GM21447 (cell line): Measurements from ENCODE around the gene RNF167.

ENCODE experiments used
- ATAC-seq: cut with Tn5 transposase; IDR thresholded peaks from one replicate; pipeline ENCODE4 v1.9.1; 2021; ENCODE audit not compliant: unreplicated experiment

The RNF167 gene

DNA sequence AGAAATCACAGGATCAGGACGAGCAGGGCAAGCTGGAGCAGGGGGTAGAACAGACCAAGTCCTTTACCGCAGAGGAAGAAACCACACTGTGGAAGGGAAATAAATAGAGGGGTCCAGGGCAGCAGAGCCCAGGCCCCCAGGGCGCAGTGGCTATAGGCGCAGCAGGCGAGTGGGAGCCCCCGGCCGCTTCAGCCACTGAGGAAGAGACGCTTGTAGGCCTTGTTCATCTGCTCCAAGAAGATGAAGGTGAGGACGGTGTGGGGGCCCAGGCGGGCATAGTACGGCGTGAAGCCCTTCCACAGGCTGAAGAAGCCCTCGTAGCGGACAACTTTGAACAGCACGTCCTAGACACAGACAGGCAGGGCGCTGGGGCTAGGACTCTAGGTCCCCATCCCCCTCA lies 2.5 kb upstream of the RNF167 start:
- ATAC-seq = no peak

DNA sequence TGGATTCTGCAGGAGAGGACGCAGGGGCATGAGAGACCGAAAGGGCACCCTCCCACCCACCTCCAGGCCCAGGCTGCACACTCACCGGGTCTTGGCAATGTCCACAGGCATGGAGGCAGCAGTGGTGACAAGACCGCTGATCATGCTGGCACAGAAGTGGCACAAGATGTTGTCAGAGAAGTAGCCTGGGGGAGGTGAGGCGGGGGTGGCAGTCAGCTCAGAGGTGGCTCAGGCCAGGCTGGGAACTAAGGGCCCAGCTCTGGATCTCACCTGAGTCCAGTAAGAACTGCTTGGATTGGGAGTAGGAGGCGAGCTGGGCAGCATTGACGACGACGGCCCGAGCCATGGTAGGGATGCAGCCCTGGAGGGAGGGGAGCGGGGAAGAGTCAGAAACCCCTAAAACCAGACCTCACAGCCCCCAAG lies 2.0 kb upstream of the RNF167 start:
- no peak for ATAC-seq

DNA sequence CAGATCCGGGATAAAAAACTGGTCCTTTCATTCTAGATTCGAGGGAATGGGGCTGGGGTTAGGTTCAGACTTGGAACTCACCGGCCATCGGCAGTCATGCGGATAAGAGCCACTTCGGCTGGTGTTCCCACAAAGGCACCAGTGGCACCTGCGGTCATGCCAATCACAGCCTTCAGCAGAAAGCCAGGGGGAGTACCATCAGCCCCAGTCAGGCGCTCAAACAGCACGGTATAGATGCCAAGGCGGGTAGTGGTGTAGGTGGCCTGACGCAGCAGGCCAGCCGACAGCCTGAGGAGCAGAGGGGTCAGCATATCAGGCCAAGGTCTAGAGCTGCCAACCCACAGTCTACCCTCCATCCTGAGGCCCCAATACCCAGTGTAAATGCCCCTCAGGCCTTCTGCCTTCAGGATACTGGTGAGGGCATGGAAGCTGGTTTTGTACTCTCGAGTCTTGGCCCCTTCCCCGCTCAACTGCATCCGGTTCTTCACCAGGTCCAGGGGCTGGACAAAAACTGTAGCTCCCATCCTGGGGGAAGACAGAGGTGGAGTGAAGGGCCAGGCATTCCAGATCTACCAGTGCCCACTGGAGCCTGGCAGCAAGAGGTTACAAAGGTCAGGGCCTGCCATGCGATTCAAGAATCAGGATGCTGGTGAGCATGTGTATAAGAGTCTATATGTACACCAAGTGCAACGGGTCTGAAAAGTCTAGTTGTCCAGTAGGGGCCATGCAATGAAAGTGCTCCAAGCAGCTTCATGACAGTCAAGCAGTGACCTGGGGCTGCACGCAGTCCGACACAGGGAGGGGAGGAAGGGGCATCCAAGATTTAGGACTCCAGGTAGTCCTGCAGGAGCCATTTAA lies 1.2 kb upstream of the RNF167 start:
- ATAC-seq = peak; percentile 1

DNA sequence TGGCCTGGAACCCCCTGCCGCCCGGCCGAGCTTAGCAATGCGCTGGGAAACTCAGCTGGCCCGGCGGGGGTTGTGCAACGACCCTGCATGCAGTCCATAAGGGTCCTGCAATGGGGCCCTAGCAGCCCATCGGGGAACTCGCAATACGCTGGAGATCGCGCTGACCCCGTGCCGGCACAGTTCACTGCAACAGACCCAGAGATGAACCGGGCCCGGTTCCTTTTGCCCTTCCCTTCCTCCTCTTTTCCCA lies 597 bp upstream of the RNF167 start:
- peak; percentile 6 for ATAC-seq

DNA sequence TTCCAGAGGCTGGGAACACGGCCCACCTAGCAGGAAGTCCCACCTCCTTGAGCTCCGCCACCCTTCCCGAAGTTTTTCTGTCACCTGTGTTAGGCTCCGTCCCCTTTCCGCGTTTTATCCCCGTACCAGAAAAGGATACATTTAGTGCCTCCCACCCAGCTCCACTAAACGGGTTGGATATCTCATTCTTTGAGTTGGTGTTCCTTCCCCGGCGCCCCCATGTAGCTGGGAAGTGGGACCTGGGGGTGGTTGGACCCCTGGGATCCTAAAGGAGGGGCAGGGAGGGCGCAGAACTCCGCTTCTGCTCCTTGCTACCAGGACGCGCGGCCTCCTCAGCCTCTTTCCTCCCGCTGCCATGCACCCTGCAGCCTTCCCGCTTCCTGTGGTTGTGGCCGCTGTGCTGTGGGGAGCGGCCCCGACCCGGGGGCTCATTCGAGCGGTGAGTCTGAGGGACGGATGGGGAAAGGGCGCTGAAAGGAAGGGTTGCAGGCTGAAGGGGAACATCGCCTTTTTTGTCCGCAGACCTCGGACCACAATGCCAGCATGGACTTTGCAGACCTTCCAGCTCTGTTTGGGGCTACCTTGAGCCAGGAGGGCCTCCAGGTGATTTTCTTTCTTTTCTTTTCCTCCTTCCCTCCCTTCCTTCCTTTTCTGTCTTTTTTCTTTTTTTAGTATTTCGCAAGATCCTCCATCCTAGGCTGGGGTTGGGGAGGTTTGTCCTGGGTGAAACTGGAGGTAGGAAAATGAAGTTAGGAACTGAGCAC lies 669 bp downstream of the RNF167 start:
- peak; percentile 2 for ATAC-seq

DNA sequence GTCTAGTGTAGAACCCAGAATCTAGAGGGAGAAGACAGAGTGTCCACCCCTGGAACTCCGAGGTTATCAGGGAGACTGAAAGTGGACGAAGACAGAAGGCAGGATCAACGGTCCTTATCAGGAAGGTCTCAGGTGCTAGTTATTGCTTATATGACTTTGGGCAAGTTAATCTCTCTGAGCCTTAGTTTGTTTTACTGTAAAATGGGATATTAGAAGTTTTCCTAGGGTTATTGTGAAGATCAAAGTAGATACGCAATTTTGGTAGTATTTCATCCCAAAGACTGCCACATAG lies 1.2 kb downstream of the RNF167 start:
- no peak for ATAC-seq

DNA sequence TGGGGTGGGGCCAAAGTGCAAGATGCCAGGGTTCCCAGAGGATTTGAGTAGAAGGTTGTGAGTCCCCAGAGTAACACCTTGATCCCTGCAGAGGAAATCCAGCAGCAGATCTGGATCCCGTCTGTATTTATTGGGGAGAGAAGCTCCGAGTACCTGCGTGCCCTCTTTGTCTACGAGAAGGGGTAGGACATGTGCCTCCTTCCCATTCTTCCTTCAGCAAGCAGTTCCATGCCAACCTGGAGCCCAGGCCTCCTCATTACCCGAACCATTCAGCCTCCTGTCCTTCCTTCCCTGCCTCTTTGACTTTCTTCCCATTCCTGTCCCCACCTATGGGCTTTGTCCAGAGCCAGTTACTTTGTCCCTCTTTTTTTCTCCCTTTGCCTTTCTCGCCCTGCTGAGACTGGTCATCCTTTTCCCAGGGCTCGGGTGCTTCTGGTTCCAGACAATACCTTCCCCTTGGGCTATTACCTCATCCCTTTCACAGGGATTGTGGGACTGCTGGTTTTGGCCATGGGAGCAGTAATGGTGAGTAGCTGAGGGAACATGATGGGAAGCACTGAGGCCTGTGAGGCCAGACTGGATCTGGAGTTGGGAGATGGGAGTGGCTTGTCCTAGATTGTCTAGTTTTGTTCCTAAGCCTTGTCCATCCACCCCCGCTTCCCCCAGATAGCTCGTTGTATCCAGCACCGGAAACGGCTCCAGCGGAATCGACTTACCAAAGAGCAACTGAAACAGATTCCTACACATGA lies 2.9 kb downstream of the RNF167 start:
- ATAC-seq = no peak

DNA sequence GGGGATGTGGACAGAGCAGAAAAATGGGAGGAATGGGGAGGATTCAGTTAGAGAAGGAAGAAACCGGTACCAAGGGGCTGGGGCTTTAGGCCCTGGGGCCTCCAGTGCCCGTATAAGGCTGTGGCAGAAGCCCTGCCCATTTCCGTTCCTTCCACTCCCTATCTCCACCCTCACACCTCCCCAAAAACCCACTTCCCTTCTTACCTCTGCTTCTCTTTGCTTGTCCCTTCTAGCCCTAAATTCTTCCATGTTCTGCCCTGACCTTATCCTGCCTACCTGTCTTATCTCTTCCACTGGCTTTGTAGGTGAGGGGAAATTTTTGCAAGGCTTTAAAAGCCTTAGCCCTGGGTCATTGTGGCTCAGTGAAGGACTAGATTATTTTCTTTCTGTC lies 4.1 kb downstream of the RNF167 start:
- ATAC-seq = no peak

DNA sequence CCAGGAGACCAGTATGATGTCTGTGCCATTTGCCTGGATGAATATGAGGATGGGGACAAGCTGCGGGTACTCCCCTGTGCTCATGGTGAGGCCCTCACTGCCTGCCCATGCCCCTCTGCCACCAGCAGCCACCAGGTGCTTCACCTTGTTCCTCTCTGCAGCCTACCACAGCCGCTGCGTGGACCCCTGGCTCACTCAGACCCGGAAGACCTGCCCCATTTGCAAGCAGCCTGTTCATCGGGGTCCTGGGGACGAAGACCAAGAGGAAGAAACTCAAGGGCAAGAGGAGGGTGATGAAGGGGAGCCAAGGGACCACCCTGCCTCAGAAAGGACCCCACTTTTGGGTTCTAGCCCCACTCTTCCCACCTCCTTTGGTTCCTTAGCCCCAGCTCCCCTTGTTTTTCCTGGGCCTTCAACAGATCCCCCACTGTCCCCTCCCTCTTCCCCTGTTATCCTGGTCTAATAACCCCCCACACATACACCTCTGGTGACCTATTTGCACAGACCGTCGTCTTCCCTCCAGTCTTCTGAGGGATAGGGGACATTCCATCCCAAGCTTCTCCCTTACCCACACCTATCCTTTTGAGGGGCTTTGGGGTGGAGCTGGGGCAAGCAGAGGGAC lies 4.6 kb downstream of the RNF167 start:
- no peak for ATAC-seq

DNA sequence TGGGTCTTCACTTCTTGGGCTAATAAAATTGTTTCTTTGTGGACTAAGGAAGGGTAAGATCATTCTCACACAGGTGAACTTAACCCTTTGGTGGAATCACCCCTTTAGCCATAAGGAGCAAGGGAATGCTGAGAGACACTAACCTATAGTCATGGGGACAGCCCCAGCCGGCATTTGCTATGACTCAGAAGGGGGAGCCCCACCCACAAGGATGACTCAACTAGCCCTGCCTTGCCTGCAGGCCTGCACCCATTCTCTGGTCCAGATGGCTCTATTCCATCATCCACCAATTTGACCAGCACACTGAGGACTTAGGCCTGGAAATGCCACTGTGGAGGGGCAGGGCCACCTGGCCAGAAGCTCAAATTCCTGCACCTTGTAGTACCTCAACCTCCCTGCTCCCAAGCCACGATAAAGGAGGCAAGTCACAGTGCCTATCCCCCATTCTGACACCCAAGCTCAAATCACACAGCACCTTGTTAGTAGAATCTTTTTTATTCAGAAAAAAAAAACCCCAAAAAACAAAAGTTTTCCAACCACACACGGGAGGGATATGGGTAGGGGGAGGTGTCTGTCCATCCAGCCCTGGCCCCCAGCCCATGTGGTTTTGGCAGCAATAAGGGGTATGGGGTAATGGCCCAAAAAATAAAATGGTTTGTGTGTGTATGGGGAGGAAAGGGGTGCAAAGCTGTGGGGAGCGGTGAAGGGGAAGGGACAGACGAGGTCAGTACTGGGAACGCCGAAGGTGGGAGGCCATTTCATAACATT lies 5.3 kb downstream of the RNF167 start:
- no peak for ATAC-seq

DNA sequence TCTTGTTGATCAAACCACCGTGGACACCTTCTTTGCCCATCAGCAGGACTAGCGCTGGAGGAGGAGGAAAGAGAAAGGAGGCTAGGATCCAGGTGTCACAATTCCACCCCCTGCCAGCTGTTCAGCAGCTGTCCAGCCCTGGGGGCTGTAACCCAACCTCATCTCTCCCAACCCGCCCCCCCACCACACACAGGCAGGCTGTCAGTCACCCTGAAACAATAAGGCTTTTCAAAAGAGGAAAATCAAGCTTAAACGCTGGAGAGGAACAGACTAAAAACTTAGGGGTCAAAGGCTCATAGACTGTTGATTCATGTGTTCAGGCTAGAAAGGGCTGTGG lies 5.8 kb downstream of the RNF167 start:
- no peak for ATAC-seq

DNA sequence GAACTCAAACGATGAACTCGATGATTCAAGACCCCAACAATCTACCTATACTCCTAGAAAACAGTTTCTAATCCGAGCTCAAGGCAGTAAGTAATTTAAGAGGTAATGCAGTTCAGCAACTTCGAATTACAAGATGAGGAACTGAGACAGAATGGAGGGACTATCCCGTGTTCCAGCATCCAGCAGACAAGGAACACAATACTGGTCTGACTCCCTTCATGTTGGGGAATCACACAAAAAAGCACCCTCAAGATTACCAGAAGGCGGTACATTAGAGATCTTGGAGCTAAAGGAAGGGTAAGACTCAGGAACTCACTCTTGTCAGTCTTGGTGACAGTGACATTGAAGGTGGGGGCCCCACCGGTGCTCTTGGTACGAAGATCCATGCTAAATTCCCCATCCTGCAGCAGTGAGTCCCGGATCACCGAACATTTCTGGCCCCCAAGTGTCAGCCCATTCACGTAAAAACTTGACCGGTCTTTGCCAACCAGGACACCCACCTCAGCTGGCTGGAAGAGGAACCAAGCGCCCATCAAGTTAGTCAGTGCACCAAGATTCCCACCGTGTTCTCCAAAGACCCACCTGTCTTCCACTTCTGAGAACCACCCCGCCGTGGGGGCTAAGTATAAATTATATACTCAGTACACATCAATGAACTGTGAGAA lies 6.4 kb downstream of the RNF167 start:
- no peak for ATAC-seq

DNA sequence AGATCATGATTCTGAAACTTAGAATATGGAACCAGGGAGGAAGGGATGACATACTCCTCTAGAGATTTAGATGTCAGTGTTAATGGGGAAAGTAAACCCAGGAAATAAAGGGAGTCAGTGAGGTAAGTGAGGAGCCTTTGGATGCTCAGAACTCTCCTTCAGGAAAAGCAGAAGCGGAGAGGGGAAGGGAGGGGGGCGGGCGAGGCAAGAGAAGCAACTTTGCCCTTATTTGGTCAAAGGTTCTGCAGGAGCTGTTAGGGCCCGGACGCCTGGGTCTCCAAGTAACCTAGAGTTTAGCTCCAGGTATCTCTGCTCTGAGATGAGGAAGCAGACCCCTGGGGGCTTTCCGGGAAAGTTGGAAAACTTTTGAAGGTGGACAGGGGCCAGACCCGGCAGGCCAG lies 6.9 kb downstream of the RNF167 start:
- ATAC-seq = no peak

DNA sequence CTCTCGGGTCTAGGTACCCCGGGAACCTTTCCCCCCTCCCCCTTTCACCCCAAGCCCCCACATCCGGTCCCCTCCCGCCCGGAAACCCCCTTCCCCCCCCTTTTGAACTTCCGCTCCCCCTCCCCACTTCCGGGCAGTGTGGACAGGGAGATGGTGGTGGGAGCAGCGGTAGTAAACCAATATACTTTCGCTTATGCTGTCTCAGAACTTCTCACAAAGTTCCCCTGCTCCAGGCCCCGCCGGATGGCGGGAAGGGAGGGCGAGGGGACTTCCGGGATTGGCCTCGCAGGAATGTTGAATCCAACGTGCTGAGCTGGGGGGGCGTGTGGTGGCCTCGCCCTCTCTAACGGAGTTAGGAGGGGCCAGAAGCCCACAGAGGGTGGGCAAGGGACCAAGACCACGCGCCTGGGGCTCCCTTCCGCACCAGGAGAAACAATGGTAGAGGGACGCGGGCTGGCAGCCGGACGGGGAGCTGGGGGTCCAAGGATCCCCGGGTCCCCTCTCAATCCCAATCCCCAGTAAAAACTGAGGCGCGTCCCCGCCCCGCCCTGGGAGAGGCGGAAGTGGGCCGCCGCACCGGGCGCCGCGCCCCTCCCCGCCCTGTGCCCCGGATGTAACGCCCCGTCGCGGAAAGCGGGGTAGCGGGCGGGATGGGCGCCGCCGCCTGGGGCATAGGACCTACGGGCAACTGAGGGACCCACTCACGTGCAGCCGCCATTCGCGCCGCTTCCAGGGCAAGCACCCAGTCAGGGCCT lies 7.5 kb downstream of the RNF167 start:
- ATAC-seq = no peak

DNA sequence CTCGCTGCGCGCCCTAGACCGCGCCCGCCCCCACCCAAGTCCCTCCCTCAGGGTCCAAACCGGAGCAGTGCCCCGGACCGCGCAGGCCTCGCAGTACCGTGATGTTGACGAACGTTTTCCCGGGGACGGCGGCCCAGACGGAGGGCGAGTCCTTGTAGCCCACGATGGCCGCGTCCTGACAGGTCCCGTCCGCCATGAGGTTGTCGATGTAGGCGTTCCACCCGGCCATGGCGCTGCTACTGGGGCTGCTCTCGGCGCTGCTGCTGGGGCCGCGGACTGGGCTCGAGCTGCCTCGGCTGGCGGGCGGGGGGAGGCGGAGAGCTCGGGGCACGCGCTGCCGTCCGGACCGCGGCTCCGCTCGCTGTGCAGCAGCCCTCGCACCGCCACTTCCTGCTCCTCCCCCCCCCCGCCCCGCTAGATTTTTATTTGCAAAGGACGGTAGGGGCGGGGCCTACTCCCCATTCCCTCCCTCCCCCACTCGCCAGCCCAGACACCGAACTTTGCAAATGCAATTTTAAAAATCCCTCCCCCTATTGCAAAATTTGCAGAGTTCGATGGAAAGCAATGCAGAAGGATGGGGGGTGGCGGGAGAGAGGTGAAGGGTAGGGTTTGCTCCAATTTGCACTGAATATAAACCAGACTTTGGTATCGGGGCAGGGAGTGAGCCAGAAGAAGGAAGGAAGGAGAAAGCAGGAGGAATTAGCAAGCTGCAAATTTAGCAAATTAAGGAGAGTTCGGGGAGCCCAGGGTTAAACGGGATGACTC lies 8.3 kb downstream of the RNF167 start, which contains the start of gene PFN1:
PFN1 (minus strand) TSS at position 365 of the 765 bp plus-strand sequence; CDS start at position 229, 136 bp downstream.
- peak; percentile 9 for ATAC-seq

DNA sequence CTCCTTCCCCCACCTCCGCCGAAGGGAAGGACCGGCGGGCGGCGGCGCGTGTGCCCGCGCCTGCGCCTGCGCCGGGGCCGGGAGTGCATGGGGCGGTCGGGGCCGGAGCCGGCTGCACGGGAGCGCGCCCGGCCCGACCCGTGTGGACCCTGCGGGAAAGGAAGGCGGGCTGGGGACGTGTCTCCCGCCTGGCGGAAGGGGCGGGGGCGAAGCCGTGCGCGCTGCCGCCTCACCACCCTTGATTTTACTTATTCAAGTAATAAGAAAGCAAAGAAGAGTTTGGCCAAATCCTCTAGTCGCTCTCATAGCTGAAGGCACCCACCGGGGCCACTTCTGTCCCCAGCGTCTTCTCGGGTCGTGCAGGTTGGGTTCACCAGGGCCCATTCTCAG lies 8.9 kb downstream of the RNF167 start:
- peak; percentile 36 for ATAC-seq

DNA sequence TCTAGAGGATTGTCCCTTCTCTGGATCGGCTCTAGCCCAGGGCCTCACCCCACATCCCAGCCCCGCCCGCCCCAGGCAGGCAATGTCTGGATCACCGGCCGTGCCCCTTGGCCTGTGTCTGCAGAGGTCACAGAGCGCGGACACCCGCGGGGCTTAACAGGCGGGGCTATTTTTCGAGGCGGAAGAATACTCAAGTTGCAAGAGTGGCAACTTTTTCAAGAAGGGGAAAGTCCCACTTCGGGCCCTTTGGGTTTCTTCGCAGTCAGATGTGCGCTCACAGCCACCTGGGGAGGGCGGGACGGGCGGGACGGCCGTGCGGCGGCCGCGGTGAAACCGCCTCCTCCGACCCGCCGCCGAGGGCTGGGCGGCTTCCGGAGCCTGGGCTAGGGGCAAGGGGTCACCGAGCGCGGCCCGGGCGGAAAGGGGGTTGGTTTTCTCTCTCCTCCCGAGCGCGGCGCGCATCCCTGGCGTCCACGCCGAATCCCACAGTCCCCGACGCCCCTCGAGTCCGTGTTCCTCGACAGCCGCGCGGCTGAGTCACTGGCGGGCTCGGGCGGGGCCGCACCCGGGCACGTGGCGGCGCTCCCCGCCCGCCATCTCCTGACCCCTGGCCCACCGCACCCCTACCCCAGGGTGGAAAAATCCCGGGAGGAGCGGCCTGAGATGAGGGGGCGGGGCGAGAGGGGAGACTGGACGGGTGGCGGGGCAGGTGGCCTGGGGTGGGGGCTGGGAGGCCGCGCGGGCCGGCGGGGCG lies 9.4 kb downstream of the RNF167 start:
- peak; percentile 28 for ATAC-seq

DNA sequence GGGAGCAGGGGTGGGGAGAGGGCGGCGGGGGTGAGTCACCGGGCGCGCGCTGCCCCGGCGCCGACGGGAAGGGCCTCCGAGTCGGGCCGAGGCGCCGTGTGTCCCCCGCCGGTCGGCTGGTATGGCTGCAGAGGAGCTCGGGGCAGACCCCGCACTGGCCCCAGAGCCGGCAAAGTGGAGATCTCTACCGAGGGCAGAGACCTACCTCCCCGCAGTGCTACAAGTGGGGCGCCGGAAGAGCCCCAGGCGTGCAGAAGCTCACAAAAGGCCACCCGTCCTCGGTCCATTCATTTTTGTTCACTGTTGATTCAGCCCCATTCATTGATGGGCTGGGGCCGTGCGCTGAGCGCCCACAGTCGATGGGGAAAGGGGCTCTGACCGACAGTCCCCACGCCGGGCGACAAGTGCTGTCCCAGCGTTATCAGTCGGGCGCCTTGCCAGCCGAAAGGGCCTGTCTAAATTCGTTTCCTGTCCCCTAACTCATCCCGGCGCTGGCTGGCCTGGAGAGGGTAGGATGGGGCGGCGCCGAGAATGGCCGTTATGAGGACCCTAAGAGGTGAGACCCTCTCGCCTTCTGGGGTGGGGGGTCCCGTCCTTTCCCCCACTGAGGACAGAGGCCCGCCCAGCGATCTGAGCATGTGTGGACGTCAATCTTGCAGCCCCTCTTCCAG lies 10.1 kb downstream of the RNF167 start:
- no peak for ATAC-seq
